Psoas muscle (tissue), 8 donors: ENCODE measurements around the gene GREB1. TPM values are rescaled to one million over a fixed set of nuclear protein-coding genes. Genes with fewer than 3 reads are reported as not detected.

Source experiments
- ATAC-seq, 4 donors: fragments of 200-7000 bp; cut with Tn5 transposase; one replicate each; pipeline ENCODE4 v1.9.1; 2020; ENCODE audit warnings: moderate library complexity in 3 of 4, mild to moderate bottlenecking in 2 of 4
- DNase-seq, 2 donors: peaks; one replicate each; pipeline ENCODE4 v3.0.0-alpha.2; 2020
- H3K27ac ChIP-seq: fragments of 200-600 bp; one replicate; pipeline ENCODE4 v1.8.0; 2022
- H3K27me3 ChIP-seq, 3 donors: fragments of 200-600 bp in 1 of 3; one replicate each; pipeline versions ENCODE4 v1.6.1 to v1.8.0; 2013 to 2022; ENCODE audit warnings: low read length in 2 of 3, mild to moderate bottlenecking in 2 of 3, moderate library complexity in 1 of 3; ENCODE audit not compliant: insufficient read depth in 3 of 3
- H3K36me3 ChIP-seq, 2 donors: fragments of 200-600 bp in 1 of 2; one replicate each; pipeline versions ENCODE4 v1.6.1 to v1.8.0; 2013 to 2022; ENCODE audit warnings: low read depth in 1 of 2, mild to moderate bottlenecking in 1 of 2, moderate library complexity in 1 of 2; ENCODE audit not compliant: insufficient read depth in 1 of 2
- H3K4me1 ChIP-seq: fragments of 200-600 bp; one replicate; pipeline ENCODE4 v1.8.0; 2022
- H3K4me3 ChIP-seq: fragments of 200-600 bp; one replicate; pipeline ENCODE4 v1.8.0; 2022; ENCODE audit warnings: mild to moderate bottlenecking
- H3K9me3 ChIP-seq: fragments of 200-600 bp; one replicate; pipeline ENCODE4 v1.8.0; 2022
- WGBS, 3 donors: extraction: QIAGEN DNeasy Blood & Tissue Kit; methylation state at CpG; one replicate each; pipeline versions ENCODE4 v1.1.6 to v1.1.7; 2013; 5-methylcytosine and 5-hydroxymethylcytosine counted together
- intact Hi-C, 2 donors: fragments of 100-400 bp; cut with DNase I; formaldehyde crosslinking; loops; one replicate each; pipeline versions ENCODE4 v1.11.0 to v1.14.2; 2022
- polyA plus RNA-seq, 3 donors: library from polyadenylated mRNA; stranded (reverse); fragments of 200-250 nt; gene quantifications; one replicate each; pipeline ENCODE4 v1.2.3, GENCODE V29; 2013
- total RNA-seq, 4 donors: library from RNA; stranded (reverse); fragmentation: NEBNext Ultra II Directional in 2 of 4; extraction: Animal tissue kit (Norgen Biotek cat#: 25700) in 2 of 4; gene quantifications; one replicate each; pipeline versions ENCODE4 v1.2.1 to v1.2.4, GENCODE V29; 2021 to 2023
- TF ChIP-seq, protein P1 (sequence below): fragments of 200-600 bp; IDR thresholded peaks from one replicate; pipeline ENCODE4 v1.8.0; 2022; ENCODE audit warnings: antibody characterized with exemption
- donor health status: healthy with polysubstance abuse.
- donor health status: DM: no; HTN: no; CAD: no; lungs with moderate emphysema.
- donor health status: Bipolar disorder and iron deficiency.
- donor health status: healthy.
- donor health status: DM: yes; HTN: yes; CAD: no.
- donor health status: DM: no; HTN: no; CAD: no.
- donor health status: DM: no; HTN: no; CAD: no.
- donor health status: DM: yes; HTN: yes; CAD: no.

Gene GREB1
- total and polyA plus RNA-seq, 7 donors, result 1.3 to 17.5 (median 3.2) TPM

DNA sequence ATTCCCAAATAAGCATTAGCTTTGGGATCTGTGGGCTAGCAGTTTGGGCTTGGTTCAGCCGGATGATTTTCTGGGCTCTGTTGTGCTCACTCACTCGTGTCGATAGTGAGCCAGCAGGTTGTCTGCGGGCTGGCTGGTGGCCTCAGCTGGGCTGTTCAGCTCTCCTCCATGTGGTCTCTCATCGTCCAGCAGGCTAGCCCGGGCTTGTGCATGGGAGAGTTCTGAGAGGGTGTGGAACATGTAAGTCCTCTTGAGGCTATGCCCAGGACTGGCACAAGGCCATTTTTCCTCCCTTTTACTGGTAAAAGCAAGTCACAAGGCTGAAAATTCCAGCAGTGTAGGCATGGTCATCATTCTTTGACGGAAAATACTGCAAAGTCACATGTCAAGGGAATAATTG, 97.6 kb downstream of the GREB1 start:
- whole genome bisulfite sequencing, 3 donors, result 47 to 64% (median 55%) methylated on average over 7 of the region's 7 CpGs
- ATAC-seq, result peak; percentile 47 to 73 (median 52)
- intact Hi-C loops, result no loop called here

DNA sequence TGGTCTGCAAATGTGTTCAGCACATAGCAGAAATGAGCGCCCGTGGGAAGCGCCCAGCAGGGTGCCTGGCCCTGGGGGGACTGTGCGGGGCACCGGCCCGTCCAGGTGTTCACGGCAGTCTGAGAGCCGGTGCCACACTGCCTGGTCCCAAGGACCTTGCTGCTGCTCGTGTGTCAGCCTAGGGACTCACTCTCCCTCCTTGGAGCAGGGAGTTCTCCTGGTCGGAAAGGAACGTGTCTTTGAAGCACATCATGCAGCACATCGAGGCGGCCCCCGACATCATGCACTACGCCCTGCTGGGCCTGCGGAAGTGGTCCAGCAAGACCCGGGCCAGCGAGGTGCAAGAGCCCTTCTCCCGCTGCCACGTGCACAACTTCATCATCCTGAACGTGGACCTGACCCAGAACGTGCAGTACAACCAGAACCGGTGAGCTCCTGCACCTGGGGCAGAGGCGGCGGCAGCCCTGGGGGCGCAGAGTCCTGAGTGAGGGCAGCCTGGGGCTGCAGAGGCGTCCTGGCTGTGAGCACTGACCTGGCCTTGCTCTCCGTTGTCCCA, 100.2 kb downstream of the GREB1 start:
- Histone ChIP-seq H3K36me3 (peaks cover 0 to 25% of the 10 kb centered on the region in 2 donors), H3K27ac (no peak overlapping the region), H3K4me1 (peaks cover 7% of the 10 kb centered on the region), H3K4me3 (no peak overlapping the region), H3K9me3 (no peaks in the 10 kb centered on the region), H3K27me3 (no peaks in the 10 kb centered on the region)
- intact Hi-C loops, result no loop called here
- no peak for ATAC-seq
- TF ChIP-seq, protein P1, sequence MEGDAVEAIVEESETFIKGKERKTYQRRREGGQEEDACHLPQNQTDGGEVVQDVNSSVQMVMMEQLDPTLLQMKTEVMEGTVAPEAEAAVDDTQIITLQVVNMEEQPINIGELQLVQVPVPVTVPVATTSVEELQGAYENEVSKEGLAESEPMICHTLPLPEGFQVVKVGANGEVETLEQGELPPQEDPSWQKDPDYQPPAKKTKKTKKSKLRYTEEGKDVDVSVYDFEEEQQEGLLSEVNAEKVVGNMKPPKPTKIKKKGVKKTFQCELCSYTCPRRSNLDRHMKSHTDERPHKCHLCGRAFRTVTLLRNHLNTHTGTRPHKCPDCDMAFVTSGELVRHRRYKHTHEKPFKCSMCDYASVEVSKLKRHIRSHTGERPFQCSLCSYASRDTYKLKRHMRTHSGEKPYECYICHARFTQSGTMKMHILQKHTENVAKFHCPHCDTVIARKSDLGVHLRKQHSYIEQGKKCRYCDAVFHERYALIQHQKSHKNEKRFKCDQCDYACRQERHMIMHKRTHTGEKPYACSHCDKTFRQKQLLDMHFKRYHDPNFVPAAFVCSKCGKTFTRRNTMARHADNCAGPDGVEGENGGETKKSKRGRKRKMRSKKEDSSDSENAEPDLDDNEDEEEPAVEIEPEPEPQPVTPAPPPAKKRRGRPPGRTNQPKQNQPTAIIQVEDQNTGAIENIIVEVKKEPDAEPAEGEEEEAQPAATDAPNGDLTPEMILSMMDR, result no peak
- 91 to 98% (median 94%) methylated on average over 28 of the region's 28 CpGs for WGBS, 3 donors
- no peak for DNase-seq

More for the DNA sequence above, 97.6 kb downstream of the GREB1 start:
- H3K27me3 ChIP-seq, result no peaks in the 10 kb centered on the region
- H3K27ac ChIP-seq, result no peak overlapping the region
- no peak for DNase-seq
- peaks cover 7% of the 10 kb centered on the region for H3K4me1 ChIP-seq
- peaks cover 0 to 35% of the 10 kb centered on the region in 2 donors for H3K36me3 ChIP-seq
- H3K4me3 ChIP-seq, result no peak overlapping the region
- H3K9me3 ChIP-seq, result no peaks in the 10 kb centered on the region
- TF ChIP-seq, protein P1, result no peak

DNA sequence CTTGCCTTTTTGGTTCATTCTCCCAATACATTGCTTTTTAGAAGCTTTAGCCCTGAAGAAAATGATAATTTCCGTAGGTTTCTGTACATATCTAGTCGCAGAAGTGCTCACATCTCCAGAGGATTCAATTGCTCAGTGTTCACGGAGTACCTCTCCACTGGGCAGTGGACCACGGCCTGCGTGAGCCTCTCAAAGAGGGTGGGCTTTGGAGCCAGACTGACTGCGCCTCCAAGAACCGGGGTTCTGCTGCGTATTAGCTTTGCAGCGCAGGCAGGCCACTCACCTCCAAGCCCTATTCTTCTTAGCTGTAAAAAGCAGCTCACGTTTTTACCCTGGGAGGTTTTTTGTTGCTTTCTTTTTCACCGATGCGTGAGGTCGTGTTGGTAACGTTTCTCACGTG, 100.7 kb downstream of the GREB1 start:
- Histone ChIP-seq H3K27ac (no peak overlapping the region), H3K4me3 (no peak overlapping the region), H3K27me3 (no peaks in the 10 kb centered on the region), H3K4me1 (peaks cover 7% of the 10 kb centered on the region), H3K9me3 (no peaks in the 10 kb centered on the region), H3K36me3 (peaks cover 0 to 31% of the 10 kb centered on the region in 2 donors)
- no peak for DNase-seq
- intact Hi-C loops, result no loop called here
- WGBS, 3 donors, result 87 to 93% (median 90%) methylated on average over 15 of the region's 15 CpGs
- ATAC-seq, result no peak
- TF ChIP-seq, protein P1, result no peak

DNA sequence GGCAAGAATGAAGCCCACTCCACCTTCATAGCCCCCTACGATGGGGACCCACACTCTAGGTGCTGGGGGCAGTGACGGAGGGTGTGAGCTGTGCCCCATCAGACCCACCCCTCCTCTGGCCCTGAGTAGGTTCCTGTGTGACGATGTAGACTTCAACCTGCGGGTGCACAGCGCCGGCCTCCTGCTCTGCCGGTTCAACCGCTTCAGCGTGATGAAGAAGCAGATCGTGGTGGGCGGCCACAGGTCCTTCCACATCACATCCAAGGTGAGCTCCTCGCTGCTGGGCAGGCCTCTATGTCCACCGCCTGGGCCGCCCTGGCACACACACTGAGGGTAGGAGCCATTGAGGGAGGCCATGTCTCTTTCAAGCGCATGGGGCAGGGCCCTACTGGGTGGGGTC, 101.3 kb downstream of the GREB1 start:
- DNase-seq, result no peak

More for the DNA sequence above, 101.3 kb downstream of the GREB1 start:
- peaks cover 7% of the 10 kb centered on the region for H3K4me1 ChIP-seq
- H3K27ac ChIP-seq, result no peak overlapping the region
- TF ChIP-seq, protein P1, result no peak
- H3K27me3 ChIP-seq, result no peaks in the 10 kb centered on the region
- WGBS, 3 donors, result 97 to 99% (median 98%) methylated on average over 15 of the region's 15 CpGs
- no peak for ATAC-seq
- no peaks in the 10 kb centered on the region for H3K9me3 ChIP-seq
- H3K4me3 ChIP-seq, result no peak overlapping the region
- H3K36me3 ChIP-seq, result peaks cover 0 to 37% of the 10 kb centered on the region in 2 donors
- intact Hi-C loops, result no loop called here
